ENCODE results near the gene NEUROD1.
A peak's percentile ranks its signal among the peaks of the same experiment; 100 is the strongest.

The NEUROD1 gene

GRCh38 chr2:181690860-181691259, 10.5 kb upstream of the NEUROD1 start:
- Histone ChIP-seq H2AFZ (ENCODE audit: low read length, unreplicated experiment) (no peak overlapping the region), H3K4me1 (ENCODE audit: control insufficient read depth, insufficient read depth, low read length, unreplicated experiment) (no peaks in the 10 kb centered on the region), H3K4me3 (ENCODE audit: low read depth, low read length) (no peak overlapping the region), H3K36me3 (ENCODE audit: insufficient read depth, low read length) (no peaks in the 10 kb centered on the region), H3K27ac (ENCODE audit: low read depth, low read length) (no peak overlapping the region), H3K27me3 (ENCODE audit: insufficient read depth, low read length) (peaks cover 91% of the 10 kb centered on the region), H3K79me2 (ENCODE audit: control insufficient read depth, insufficient read depth, low read length, unreplicated experiment) (no peaks in the 10 kb centered on the region)

DNA sequence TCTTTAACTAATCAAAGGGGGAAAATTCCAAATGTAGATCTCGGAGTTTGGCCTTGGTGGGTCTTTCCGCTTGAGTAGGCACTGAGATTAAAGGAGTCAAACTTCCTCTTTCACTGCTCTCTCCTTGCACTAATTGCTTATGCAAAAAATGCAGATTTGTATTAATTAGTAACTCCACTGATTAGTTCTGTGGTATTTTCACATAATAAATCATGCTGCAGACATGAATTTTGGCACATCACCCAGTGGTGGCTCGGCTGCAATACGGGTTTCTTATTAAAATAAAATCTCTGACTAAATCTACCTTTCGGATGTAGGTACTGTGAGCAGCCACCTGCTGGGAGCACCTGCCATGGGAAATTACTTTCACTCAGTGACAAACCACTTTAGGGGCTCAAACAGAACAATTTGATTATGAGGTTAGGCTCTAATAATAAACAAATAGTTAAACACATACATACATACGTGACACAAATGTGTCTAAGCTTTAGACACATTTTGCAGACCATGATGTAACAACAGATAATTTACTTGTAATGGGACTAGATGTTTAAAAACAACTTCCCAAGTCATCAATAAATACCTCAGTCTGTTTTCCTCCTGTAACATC, 6.4 kb upstream of the NEUROD1 start:
- Histone ChIP-seq H3K36me3 (ENCODE audit: insufficient read depth, low read length) (no peaks in the 10 kb centered on the region), H3K27me3 (ENCODE audit: insufficient read depth, low read length) (peaks cover 96% of the 10 kb centered on the region)

GRCh38 chr2:181685150-181685688, 4.9 kb upstream of the NEUROD1 start:
- H3K27ac ChIP-seq (ENCODE audit: low read depth, low read length): no peak overlapping the region
- no peak overlapping the region for H3K4me3 ChIP-seq (ENCODE audit: low read depth, low read length)
- no peaks in the 10 kb centered on the region for H3K79me2 ChIP-seq (ENCODE audit: control insufficient read depth, insufficient read depth, low read length, unreplicated experiment)
- peaks cover 98% of the 10 kb centered on the region for H3K27me3 ChIP-seq (ENCODE audit: insufficient read depth, low read length)
- H3K36me3 ChIP-seq (ENCODE audit: insufficient read depth, low read length): no peaks in the 10 kb centered on the region
- peaks cover 3% of the 10 kb centered on the region for H3K4me1 ChIP-seq (ENCODE audit: control insufficient read depth, insufficient read depth, low read length, unreplicated experiment)
- no peak overlapping the region for H2AFZ ChIP-seq (ENCODE audit: low read length, unreplicated experiment)

More for the DNA sequence above, 6.4 kb upstream of the NEUROD1 start:
- H3K4me3 ChIP-seq (ENCODE audit: low read depth, low read length): no peak overlapping the region
- no peak overlapping the region for H3K27ac ChIP-seq (ENCODE audit: low read depth, low read length)
- no peak overlapping the region for H2AFZ ChIP-seq (ENCODE audit: low read length, unreplicated experiment)
- H3K79me2 ChIP-seq (ENCODE audit: control insufficient read depth, insufficient read depth, low read length, unreplicated experiment): no peaks in the 10 kb centered on the region
- no peaks in the 10 kb centered on the region for H3K4me1 ChIP-seq (ENCODE audit: control insufficient read depth, insufficient read depth, low read length, unreplicated experiment)

- no peak overlapping the region for H3K27ac ChIP-seq (ENCODE audit: low read depth, low read length)
These were observed 4.3 kb upstream of the NEUROD1 start for GRCh38 chr2:181684454-181685149.

DNA sequence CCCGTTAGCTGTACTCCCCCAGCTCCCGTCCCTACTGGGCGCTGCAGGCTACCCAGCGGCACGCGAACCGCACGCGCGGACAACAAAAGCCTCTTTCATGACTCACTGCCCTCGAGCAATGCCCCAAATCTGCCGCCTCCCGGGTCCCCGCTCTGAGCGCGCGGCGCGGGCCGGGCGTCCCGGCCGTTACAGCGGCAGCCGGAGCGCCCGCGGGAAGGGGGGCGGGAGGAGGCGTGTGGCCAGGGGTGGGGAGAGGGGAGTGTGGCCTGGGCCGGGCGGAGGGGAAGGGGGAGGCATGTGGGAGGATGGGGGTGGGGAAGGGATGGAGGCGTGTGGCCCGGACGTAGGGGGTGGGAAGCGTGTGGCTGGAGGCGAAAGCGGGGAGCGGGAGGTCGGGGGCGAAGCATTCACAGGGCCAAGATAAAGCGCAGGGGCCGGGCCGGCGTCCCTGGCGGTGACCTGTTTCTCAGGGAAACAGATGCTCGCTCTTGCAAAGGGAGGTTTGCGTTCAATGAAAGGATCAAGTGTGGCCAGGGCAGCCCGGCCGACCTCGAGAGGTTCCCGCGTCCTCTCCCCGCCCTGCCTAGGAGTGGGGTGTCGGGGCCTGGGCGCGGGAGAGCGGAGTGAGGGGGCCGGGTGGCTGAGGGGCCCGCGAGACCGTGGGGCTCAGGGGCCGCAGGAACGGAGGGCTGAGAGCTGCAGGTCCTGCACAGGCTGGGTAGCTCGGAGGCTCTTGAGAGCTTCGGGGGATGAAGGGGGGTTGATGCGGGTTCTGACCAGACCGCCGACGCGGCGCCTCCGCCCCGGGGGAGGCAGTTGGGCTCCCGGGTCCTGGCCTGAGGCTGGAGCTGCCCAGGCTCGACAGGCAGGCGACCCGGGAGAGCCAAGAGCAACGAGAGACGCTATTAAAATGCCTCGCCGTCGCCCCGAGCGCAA, 3.5 kb upstream of the NEUROD1 start:
- no peak overlapping the region for H3K27ac ChIP-seq (ENCODE audit: low read depth, low read length)
- H3K36me3 ChIP-seq (ENCODE audit: insufficient read depth, low read length): no peaks in the 10 kb centered on the region
- no peak overlapping the region for H2AFZ ChIP-seq (ENCODE audit: low read length, unreplicated experiment)
- H3K27me3 ChIP-seq (ENCODE audit: insufficient read depth, low read length): peaks cover 98% of the 10 kb centered on the region
- H3K79me2 ChIP-seq (ENCODE audit: control insufficient read depth, insufficient read depth, low read length, unreplicated experiment): no peaks in the 10 kb centered on the region
- H3K4me3 ChIP-seq (ENCODE audit: low read depth, low read length): peak overlapping the region; percentile 42; the same call in 1 of the 2 replicates
- peaks cover 3% of the 10 kb centered on the region for H3K4me1 ChIP-seq (ENCODE audit: control insufficient read depth, insufficient read depth, low read length, unreplicated experiment)

More at GRCh38 chr2:181684454-181685149, 4.3 kb upstream of the NEUROD1 start:
- H3K36me3 ChIP-seq (ENCODE audit: insufficient read depth, low read length): no peaks in the 10 kb centered on the region
- H2AFZ ChIP-seq (ENCODE audit: low read length, unreplicated experiment): no peak overlapping the region
- H3K4me3 ChIP-seq (ENCODE audit: low read depth, low read length): no peak overlapping the region
- peaks cover 3% of the 10 kb centered on the region for H3K4me1 ChIP-seq (ENCODE audit: control insufficient read depth, insufficient read depth, low read length, unreplicated experiment)
- H3K79me2 ChIP-seq (ENCODE audit: control insufficient read depth, insufficient read depth, low read length, unreplicated experiment): no peaks in the 10 kb centered on the region
- H3K27me3 ChIP-seq (ENCODE audit: insufficient read depth, low read length): peaks cover 98% of the 10 kb centered on the region

DNA sequence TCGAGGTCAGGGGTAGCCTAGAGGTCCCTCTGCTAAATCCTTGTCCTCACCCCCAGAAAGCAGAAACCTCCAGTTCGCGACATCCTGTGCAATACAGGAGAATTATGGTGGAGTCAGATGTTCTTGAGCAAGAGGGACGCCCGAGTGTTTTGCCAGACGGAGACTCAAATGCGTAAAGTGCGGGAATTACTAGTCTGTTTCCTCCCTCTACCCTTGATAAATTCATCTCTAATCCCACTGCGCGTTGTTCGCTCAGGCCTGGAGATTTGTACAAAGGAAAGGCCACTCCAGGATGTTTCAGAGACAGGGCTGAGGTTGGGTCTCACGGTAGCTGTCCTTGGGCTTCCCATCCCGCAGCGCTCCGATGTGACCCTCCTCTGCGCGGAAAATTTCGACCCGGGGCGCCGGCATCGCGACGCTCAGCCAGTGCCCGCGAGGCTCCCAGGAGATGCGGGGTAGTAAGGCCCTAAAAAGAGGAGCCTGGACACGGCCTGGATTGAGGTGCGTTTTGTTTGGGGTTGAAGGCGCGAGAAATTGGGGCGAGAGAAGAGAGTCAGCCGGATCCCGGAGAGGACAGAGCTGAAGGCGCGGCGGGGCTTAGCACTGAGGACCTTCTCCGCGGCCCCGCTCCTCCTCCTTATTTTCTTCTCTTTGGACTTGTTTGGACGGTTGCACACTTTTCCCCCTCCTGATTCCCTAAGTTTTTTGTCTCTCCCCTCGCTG, 2.6 kb upstream of the NEUROD1 start:
- Histone ChIP-seq H3K36me3 (ENCODE audit: insufficient read depth, low read length) (no peaks in the 10 kb centered on the region), H3K79me2 (ENCODE audit: control insufficient read depth, insufficient read depth, low read length, unreplicated experiment) (no peaks in the 10 kb centered on the region), H3K4me3 (ENCODE audit: low read depth, low read length) (peak overlapping the region; percentile 42; the same call in 1 of the 2 replicates), H2AFZ (ENCODE audit: low read length, unreplicated experiment) (no peak overlapping the region), H3K27ac (ENCODE audit: low read depth, low read length) (no peak overlapping the region), H3K27me3 (ENCODE audit: insufficient read depth, low read length) (peaks cover 99% of the 10 kb centered on the region), H3K4me1 (ENCODE audit: control insufficient read depth, insufficient read depth, low read length, unreplicated experiment) (peaks cover 3% of the 10 kb centered on the region)

GRCh38 chr2:181682026-181682789, 1.9 kb upstream of the NEUROD1 start:
- Histone ChIP-seq H3K36me3 (ENCODE audit: insufficient read depth, low read length) (no peaks in the 10 kb centered on the region), H3K4me3 (ENCODE audit: low read depth, low read length) (no peak overlapping the region), H2AFZ (ENCODE audit: low read length, unreplicated experiment) (no peak overlapping the region), H3K27me3 (ENCODE audit: insufficient read depth, low read length) (peaks cover 100% of the 10 kb centered on the region), H3K27ac (ENCODE audit: low read depth, low read length) (no peak overlapping the region), H3K79me2 (ENCODE audit: control insufficient read depth, insufficient read depth, low read length, unreplicated experiment) (no peaks in the 10 kb centered on the region), H3K4me1 (ENCODE audit: control insufficient read depth, insufficient read depth, low read length, unreplicated experiment) (peaks cover 3% of the 10 kb centered on the region)

GRCh38 chr2:181680937-181681811, 857 bp upstream of the NEUROD1 start:
- Histone ChIP-seq H3K79me2 (ENCODE audit: control insufficient read depth, insufficient read depth, low read length, unreplicated experiment) (no peaks in the 10 kb centered on the region), H2AFZ (ENCODE audit: low read length, unreplicated experiment) (no peak overlapping the region), H3K36me3 (ENCODE audit: insufficient read depth, low read length) (no peaks in the 10 kb centered on the region), H3K4me3 (ENCODE audit: low read depth, low read length) (peak overlapping the region; percentile 59), H3K4me1 (ENCODE audit: control insufficient read depth, insufficient read depth, low read length, unreplicated experiment) (peaks cover 3% of the 10 kb centered on the region), H3K27ac (ENCODE audit: low read depth, low read length) (no peak overlapping the region), H3K27me3 (ENCODE audit: insufficient read depth, low read length) (peaks cover 96% of the 10 kb centered on the region)

GRCh38 chr2:181679544-181679979, 755 bp downstream of the NEUROD1 start:
- Histone ChIP-seq H3K4me3 (ENCODE audit: low read depth, low read length) (no peak overlapping the region), H2AFZ (ENCODE audit: low read length, unreplicated experiment) (no peak overlapping the region), H3K4me1 (ENCODE audit: control insufficient read depth, insufficient read depth, low read length, unreplicated experiment) (peaks cover 3% of the 10 kb centered on the region), H3K36me3 (ENCODE audit: insufficient read depth, low read length) (no peaks in the 10 kb centered on the region), H3K27ac (ENCODE audit: low read depth, low read length) (no peak overlapping the region), H3K79me2 (ENCODE audit: control insufficient read depth, insufficient read depth, low read length, unreplicated experiment) (no peaks in the 10 kb centered on the region), H3K27me3 (ENCODE audit: insufficient read depth, low read length) (peaks cover 96% of the 10 kb centered on the region)
